Activated CD4-positive, alpha-beta T cell treated with anti-CD3 and anti-CD28 coated beads, Interleukin-2, amount 50 U/mL, for 24 hours (primary cell): ENCODE results near the gene LLGL1.

ENCODE experiments used
- DNase-seq, 2 donors: peaks; one replicate each; pipeline ENCODE4 v3.0.0-alpha.2; 2020; ENCODE audit warnings: low read depth in 1 of 2, low spot score in 1 of 2

LLGL1 gene

DNA sequence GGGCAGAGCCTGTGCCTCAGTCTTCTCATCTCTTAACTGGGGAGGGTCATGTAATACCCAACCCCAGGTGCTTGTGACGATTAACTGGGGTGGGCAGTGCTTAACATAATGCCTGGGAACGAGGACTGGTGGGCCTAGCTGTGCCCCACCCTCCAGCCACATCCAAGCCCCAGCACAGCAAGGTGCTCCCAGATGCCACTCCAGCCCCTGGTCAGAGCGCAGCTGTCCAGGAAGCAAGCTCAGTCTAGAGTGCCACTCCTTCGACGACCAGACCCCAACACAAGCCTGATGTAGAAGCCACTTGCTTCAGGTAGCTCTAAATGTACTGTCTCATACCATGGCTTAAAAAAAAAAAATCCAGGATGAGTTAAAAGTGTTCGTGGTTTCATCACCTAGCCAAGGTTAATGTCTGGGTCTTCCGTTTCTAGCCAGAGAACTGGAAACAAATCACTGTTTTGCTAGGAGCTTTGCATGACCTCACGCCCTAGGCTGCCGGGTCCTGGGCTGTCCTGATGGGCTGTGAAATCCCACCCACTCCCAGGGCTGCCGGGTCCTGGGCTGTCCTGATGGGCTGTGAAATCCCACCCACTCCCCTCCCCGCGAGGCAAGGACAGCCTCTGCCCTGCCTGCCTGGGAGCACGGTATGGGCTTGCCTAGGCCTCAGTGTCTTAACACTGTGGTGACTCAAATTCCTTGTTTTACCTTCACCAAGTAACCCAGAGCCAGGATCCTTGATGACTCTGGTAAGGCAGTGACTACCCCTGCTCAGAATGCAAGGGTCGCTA lies 42.7 kb downstream of the LLGL1 start:
- no peak for DNase-seq

DNA sequence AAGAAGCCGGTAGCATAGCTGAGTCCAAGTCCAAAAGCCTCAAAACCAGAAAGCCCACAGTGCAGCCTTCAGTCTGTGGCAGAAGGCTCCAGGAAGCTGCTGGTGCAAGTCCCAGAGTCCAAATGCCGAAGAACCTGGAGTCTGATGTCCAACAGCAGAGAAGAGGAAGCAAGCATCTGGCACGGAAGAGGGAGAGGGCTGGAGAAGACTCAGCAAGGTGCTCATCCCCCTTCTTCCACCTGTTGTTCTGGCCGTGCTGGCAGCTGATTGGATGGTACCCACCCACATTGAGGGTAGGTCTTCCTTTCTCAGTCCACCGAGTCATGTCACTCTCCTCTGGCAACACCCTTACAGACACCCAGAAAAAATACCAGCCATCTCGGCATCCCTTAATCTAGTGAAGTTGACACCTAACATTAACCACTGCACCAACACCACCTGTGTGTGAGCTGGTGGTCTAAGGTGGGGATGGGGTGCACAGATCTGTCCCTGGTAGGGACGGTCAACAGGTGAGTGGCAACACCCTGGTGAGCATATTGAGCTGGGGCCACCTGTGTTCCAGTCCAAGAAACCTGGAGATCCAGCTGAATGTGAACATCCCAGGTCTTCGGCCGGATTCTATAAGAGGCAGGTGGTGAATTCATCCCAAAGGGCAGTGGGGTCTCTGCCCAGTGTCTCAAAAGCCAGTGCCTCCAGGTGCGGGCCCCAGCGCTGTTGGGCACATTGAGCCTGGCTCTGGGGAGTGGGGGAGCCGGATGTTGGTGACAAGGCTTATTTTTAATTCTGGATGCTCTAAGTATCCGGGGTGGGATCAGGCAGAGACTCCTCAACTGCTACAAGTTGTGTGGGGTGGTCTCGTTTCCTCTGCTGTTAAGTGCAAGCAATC lies 44.9 kb downstream of the LLGL1 start:
- DNase-seq, result no peak

- no peak for DNase-seq
Observed at GRCh38 chr17:18277076-18277475, 51.6 kb downstream of the LLGL1 start.

GRCh38 chr17:18278867-18279266 lies 53.4 kb downstream of the LLGL1 start:
- DNase-seq, result no peak

DNA sequence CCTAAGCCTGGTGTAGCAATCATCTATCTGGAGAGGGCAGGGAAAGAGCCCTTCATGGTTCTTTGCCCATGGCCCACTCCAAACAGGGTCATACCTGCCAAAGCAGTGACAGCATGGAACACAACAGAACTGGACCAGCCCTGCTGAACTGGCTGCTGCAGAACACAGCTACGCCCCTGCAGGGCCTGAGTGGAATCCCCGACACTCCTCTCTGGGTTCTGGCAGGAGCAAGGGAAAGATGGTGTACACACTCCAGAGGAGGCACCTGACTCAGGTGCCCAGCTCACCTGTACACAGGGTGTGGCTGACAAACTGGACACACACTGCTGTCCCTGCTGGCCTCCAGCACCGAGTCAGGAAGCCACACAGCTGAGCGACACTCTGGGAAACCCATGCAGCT lies 54.8 kb downstream of the LLGL1 start:
- DNase-seq, result no peak

- no peak for DNase-seq
Observed at GRCh38 chr17:18280766-18281371, 55.4 kb downstream of the LLGL1 start.

DNA sequence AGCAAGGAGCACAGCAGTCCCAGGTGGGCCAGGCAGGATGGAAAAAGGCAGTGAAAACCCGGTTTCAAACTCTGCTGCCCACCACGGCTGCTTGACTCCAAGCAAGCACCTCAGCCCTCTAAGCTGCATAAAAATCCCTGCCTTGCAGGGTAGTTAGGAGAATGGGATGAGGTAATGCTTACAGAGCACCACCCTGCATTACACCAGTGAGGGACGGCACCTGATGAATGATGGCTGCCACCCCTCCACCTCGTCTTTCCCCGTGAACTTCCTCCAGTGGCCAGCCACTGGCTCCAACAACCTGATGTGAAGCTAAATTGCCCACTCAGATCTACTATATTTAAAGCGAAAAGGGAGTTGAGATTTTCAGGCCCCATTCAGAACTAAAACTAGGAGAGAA lies 56.4 kb downstream of the LLGL1 start:
- DNase-seq, result no peak

DNA sequence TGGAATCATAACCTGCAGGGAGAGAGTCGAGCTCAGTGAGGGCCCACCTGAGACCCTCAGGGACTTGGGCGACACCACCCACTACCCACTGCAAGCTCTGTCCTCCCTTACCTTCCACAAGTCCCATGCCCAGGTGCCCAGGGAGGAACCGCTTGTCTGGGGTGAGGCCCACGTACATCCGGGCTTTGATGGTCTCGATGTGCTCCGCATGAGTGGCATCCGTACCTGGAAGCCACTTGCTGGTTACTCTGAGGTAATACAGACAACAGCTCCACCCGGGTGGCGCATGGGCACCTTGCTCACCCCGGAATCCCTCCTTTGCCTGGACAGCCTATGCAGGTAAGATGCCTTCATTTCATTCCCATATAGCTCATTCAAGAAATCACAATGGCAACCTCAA lies 59.9 kb downstream of the LLGL1 start:
- no peak for DNase-seq

DNA sequence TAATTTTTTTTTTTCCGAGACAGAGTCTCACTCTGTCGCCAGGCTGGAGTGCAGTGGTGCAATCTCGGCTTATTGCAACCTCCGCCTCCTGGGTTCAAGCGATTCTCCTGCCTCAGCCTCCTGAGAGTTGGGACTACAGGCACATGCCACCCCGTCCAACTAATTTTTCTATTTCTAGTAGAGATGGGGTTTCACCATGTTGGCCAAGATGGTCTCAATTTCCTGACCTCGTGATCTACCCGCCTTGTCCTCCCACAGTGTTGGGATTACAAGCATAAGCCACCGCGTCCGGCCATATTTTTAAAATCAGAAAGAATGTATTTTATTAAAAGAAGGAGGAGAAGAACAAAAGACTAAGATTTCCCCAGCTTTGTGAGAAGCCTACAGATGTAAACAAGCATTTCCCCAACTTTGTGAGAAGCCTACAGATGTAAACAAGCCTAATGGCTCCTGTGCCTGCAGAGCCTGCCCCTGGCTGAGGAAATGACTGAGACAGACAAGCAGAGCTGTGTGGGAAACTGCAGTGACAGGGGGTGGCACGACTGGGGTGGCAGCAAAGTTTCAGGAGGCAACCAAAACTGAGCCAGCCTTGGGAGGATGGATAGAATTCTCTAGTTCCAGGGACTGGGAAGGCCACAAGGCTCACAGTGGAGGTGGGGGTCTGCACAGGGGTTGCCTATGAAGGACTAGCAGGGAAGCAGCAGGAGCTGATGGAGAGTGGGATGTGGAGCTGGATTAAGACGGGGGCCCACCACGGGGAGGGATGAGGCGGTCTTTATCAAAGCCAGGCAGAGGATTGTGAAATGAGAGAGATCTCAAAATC lies 66.5 kb downstream of the LLGL1 start:
- no peak for DNase-seq
